ENCODE measurements around the gene FKBP5. TPM values are rescaled to one million over a fixed set of nuclear protein-coding genes. Genes with fewer than 3 reads are reported as not detected.

Gene FKBP5
- total RNA-seq, 1 experiment from 2014 or later: 14.3 TPM

DNA sequence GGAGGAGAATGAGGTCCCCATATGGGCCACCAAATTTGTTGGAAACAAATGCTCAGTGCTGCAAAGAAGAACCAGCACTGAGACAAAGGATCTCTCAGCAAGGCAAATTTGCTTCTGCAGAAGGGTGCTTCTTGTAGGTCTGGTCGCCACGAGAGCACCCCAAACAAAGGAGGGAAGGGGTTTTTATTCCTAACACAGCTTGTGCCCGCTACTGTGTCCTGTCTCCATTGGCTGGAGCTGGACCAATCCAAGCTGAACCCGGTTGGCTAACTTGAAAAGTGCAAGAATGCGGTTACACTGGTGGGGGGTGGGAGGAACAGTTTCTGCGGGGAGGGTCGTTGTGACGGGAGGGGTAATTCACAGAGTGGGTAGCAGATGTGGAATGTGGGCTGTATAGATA lies 121.9 kb downstream of the FKBP5 start:
- no peaks in the 10 kb centered on the region for H3K36me3 Mint-ChIP-seq (ENCODE audit: insufficient read depth, unreplicated experiment)
- TF ChIP-seq, protein P1, sequence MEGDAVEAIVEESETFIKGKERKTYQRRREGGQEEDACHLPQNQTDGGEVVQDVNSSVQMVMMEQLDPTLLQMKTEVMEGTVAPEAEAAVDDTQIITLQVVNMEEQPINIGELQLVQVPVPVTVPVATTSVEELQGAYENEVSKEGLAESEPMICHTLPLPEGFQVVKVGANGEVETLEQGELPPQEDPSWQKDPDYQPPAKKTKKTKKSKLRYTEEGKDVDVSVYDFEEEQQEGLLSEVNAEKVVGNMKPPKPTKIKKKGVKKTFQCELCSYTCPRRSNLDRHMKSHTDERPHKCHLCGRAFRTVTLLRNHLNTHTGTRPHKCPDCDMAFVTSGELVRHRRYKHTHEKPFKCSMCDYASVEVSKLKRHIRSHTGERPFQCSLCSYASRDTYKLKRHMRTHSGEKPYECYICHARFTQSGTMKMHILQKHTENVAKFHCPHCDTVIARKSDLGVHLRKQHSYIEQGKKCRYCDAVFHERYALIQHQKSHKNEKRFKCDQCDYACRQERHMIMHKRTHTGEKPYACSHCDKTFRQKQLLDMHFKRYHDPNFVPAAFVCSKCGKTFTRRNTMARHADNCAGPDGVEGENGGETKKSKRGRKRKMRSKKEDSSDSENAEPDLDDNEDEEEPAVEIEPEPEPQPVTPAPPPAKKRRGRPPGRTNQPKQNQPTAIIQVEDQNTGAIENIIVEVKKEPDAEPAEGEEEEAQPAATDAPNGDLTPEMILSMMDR (IDR thresholded peaks at IDR 0.05; ENCODE audit: unreplicated experiment): no peak
- peaks cover 4% of the 10 kb centered on the region for H3K9me3 Mint-ChIP-seq (ENCODE audit: low read depth, unreplicated experiment)
- no TSS peak for BruUV-seq (replicated peaks)
- no peak for DNase-seq
- no peak overlapping the region for H3K27ac Mint-ChIP-seq (ENCODE audit: unreplicated experiment)
- no peak overlapping the region for H3K4me3 Mint-ChIP-seq (ENCODE audit: low read depth, unreplicated experiment)
- intact Hi-C loops (cut with micrococcal nuclease; ENCODE audit: unreplicated experiment): no loop called here
- H3K27me3 Mint-ChIP-seq (ENCODE audit: unreplicated experiment): peaks cover 51% of the 10 kb centered on the region
- CTCF ChIA-PET: interaction anchor here (0.6 kb wide), 2 partner anchors 44 to 382 kb away, joined by 3 to 5 read pairs; no protein-coding TSS in a partner anchor
- H3K4me1 Mint-ChIP-seq (ENCODE audit: low read depth, unreplicated experiment): no peaks in the 10 kb centered on the region

DNA sequence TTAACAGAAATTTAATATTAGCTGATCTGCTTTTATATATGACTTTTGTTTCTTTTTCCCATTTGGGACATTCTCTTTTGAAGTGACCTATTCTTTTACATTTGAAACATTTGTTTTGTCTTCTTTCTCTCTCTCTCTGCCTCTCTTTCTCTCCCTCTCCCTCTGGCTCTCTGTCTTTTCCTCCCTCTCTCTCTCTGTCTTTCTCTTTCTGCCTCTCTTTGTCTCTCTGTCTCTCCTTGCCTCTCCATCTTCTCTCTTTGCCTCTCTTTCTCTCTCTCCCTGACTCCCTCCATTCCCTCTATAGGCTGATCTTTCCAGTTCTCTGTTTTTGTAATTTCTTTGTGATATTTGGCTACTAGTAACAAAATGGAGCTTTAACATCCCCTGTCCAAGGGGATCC lies 124.0 kb downstream of the FKBP5 start:
- Mint-ChIP-seq H3K27ac (ENCODE audit: unreplicated experiment) (no peak overlapping the region), H3K4me3 (ENCODE audit: low read depth, unreplicated experiment) (no peak overlapping the region), H3K4me1 (ENCODE audit: low read depth, unreplicated experiment) (peaks cover 3% of the 10 kb centered on the region), H3K9me3 (ENCODE audit: low read depth, unreplicated experiment) (peaks cover 4% of the 10 kb centered on the region), H3K36me3 (ENCODE audit: insufficient read depth, unreplicated experiment) (no peaks in the 10 kb centered on the region), H3K27me3 (ENCODE audit: unreplicated experiment) (peaks cover 72% of the 10 kb centered on the region)
- intact Hi-C loops (cut with micrococcal nuclease; ENCODE audit: unreplicated experiment): no loop called here
- no TSS peak for BruUV-seq (replicated peaks)
- CTCF ChIA-PET: no interaction called here
- no peak for DNase-seq
- TF ChIP-seq, protein P1 (IDR thresholded peaks at IDR 0.05; ENCODE audit: unreplicated experiment): no peak

GRCh38 chr6:35562060-35562459 lies 126.7 kb downstream of the FKBP5 start:
- Mint-ChIP-seq H3K4me1 (ENCODE audit: low read depth, unreplicated experiment) (peaks cover 8% of the 10 kb centered on the region), H3K27me3 (ENCODE audit: unreplicated experiment) (peaks cover 80% of the 10 kb centered on the region), H3K36me3 (ENCODE audit: insufficient read depth, unreplicated experiment) (no peaks in the 10 kb centered on the region), H3K4me3 (ENCODE audit: low read depth, unreplicated experiment) (no peak overlapping the region), H3K9me3 (ENCODE audit: low read depth, unreplicated experiment) (peaks cover 4% of the 10 kb centered on the region), H3K27ac (ENCODE audit: unreplicated experiment) (no peak overlapping the region)
- DNase-seq: no peak
- CTCF ChIA-PET: interaction anchor here (1.1 kb wide), 1 partner anchor 63 kb away, joined by 3 read pairs; no protein-coding TSS in a partner anchor
- intact Hi-C loops (cut with micrococcal nuclease; ENCODE audit: unreplicated experiment): no loop called here
- TF ChIP-seq, protein P1 (IDR thresholded peaks at IDR 0.05; ENCODE audit: unreplicated experiment): no peak
- no TSS peak for BruUV-seq (replicated peaks)

GRCh38 chr6:35561113-35561512 lies 127.6 kb downstream of the FKBP5 start:
- no peak overlapping the region for H3K27ac Mint-ChIP-seq (ENCODE audit: unreplicated experiment)
- peaks cover 8% of the 10 kb centered on the region for H3K4me1 Mint-ChIP-seq (ENCODE audit: low read depth, unreplicated experiment)
- TF ChIP-seq, protein P1 (IDR thresholded peaks at IDR 0.05; ENCODE audit: unreplicated experiment): no peak
- BruUV-seq (replicated peaks): no TSS peak
- H3K27me3 Mint-ChIP-seq (ENCODE audit: unreplicated experiment): peaks cover 71% of the 10 kb centered on the region
- DNase-seq: no peak
- no peak overlapping the region for H3K4me3 Mint-ChIP-seq (ENCODE audit: low read depth, unreplicated experiment)
- H3K36me3 Mint-ChIP-seq (ENCODE audit: insufficient read depth, unreplicated experiment): no peaks in the 10 kb centered on the region
- no peaks in the 10 kb centered on the region for H3K9me3 Mint-ChIP-seq (ENCODE audit: low read depth, unreplicated experiment)
- CTCF ChIA-PET: interaction anchor here (0.6 to 1.1 kb wide), 3 partner anchors 15 to 256 kb away, joined by 3 to 4 read pairs (median 3); no protein-coding TSS in a partner anchor
- intact Hi-C loops (cut with micrococcal nuclease; ENCODE audit: unreplicated experiment): no loop called here
